ENCODE measurements around the gene ATXN1. TPM values are rescaled to one million over a fixed set of nuclear protein-coding genes. Genes with fewer than 3 reads are reported as not detected.

Gene ATXN1
- polyA plus RNA-seq, 1 donor = 13.6 TPM

- H3K9me3 ChIP-seq (ENCODE audit: control insufficient read depth, low read depth, low read length) = no peaks in the 10 kb centered on the region
- H3K4me3 ChIP-seq (ENCODE audit: low read length) = no peak overlapping the region
- peak in 1 of 2 donors; percentile 70 for DNase-seq
- WGBS (ENCODE audit: insufficient coverage, low lambda C conversion rate) = no CpG with 5 or more reads among the region's 4 CpGs
- H3K27me3 ChIP-seq (ENCODE audit: control insufficient read depth, insufficient read depth, low read length) = no peaks in the 10 kb centered on the region
- H3K27ac ChIP-seq (ENCODE audit: low read length) = peak overlapping the region; percentile 63
- H3K36me3 ChIP-seq (ENCODE audit: control insufficient read depth, insufficient read depth, low read length) = peaks cover 5% of the 10 kb centered on the region
- peaks cover 52% of the 10 kb centered on the region for H3K4me1 ChIP-seq (ENCODE audit: control insufficient read depth, insufficient read depth, low read length)
These were observed 8.9 kb downstream of the ATXN1 start for GRCh38 chr6:16752206-16752866.

GRCh38 chr6:16751251-16751946 is 9.9 kb downstream of the ATXN1 start:
- H3K9me3 ChIP-seq (ENCODE audit: control insufficient read depth, low read depth, low read length) = no peaks in the 10 kb centered on the region
- H3K27ac ChIP-seq (ENCODE audit: low read length) = peak overlapping the region; percentile 63
- WGBS (ENCODE audit: insufficient coverage, low lambda C conversion rate) = no CpG with 5 or more reads among the region's 2 CpGs
- DNase-seq = peak; percentile 72 to 88
- no peaks in the 10 kb centered on the region for H3K27me3 ChIP-seq (ENCODE audit: control insufficient read depth, insufficient read depth, low read length)
- peaks cover 5% of the 10 kb centered on the region for H3K36me3 ChIP-seq (ENCODE audit: control insufficient read depth, insufficient read depth, low read length)
- H3K4me3 ChIP-seq (ENCODE audit: low read length) = no peak overlapping the region
- peaks cover 57% of the 10 kb centered on the region for H3K4me1 ChIP-seq (ENCODE audit: control insufficient read depth, insufficient read depth, low read length)

- H3K27ac ChIP-seq (ENCODE audit: low read length) = peak overlapping the region; percentile 0
- H3K9me3 ChIP-seq (ENCODE audit: control insufficient read depth, low read depth, low read length) = no peaks in the 10 kb centered on the region
- 74% methylated on average over 3 of the region's 5 CpGs for WGBS (ENCODE audit: insufficient coverage, low lambda C conversion rate)
- H3K27me3 ChIP-seq (ENCODE audit: control insufficient read depth, insufficient read depth, low read length) = no peaks in the 10 kb centered on the region
- DNase-seq = no peak
- peaks cover 5% of the 10 kb centered on the region for H3K36me3 ChIP-seq (ENCODE audit: control insufficient read depth, insufficient read depth, low read length)
- H3K4me3 ChIP-seq (ENCODE audit: low read length) = no peak overlapping the region
- peaks cover 58% of the 10 kb centered on the region for H3K4me1 ChIP-seq (ENCODE audit: control insufficient read depth, insufficient read depth, low read length)
These were observed 10.7 kb downstream of the ATXN1 start for GRCh38 chr6:16750566-16750965.

- no peaks in the 10 kb centered on the region for H3K9me3 ChIP-seq (ENCODE audit: control insufficient read depth, low read depth, low read length)
- no peak for DNase-seq
- H3K27ac ChIP-seq (ENCODE audit: low read length) = no peak overlapping the region
- H3K4me1 ChIP-seq (ENCODE audit: control insufficient read depth, insufficient read depth, low read length) = peaks cover 55% of the 10 kb centered on the region
- H3K4me3 ChIP-seq (ENCODE audit: low read length) = no peak overlapping the region
- H3K27me3 ChIP-seq (ENCODE audit: control insufficient read depth, insufficient read depth, low read length) = no peaks in the 10 kb centered on the region
- peaks cover 5% of the 10 kb centered on the region for H3K36me3 ChIP-seq (ENCODE audit: control insufficient read depth, insufficient read depth, low read length)
- WGBS (ENCODE audit: insufficient coverage, low lambda C conversion rate) = 91% methylated on average over 4 of the region's 10 CpGs
These were observed 11.5 kb downstream of the ATXN1 start for GRCh38 chr6:16749516-16750485.

- Histone ChIP-seq H3K4me1 (ENCODE audit: control insufficient read depth, insufficient read depth, low read length) (peaks cover 42% of the 10 kb centered on the region), H3K27me3 (ENCODE audit: control insufficient read depth, insufficient read depth, low read length) (no peaks in the 10 kb centered on the region), H3K9me3 (ENCODE audit: control insufficient read depth, low read depth, low read length) (no peaks in the 10 kb centered on the region), H3K36me3 (ENCODE audit: control insufficient read depth, insufficient read depth, low read length) (peaks cover 5% of the 10 kb centered on the region), H3K4me3 (ENCODE audit: low read length) (no peak overlapping the region), H3K27ac (ENCODE audit: low read length) (peak overlapping the region; percentile 75)
- no peak for DNase-seq
- WGBS (ENCODE audit: insufficient coverage, low lambda C conversion rate) = no CpG with 5 or more reads among the region's 2 CpGs
These were observed 13.3 kb downstream of the ATXN1 start for GRCh38 chr6:16748025-16748319.

- Histone ChIP-seq H3K27me3 (ENCODE audit: control insufficient read depth, insufficient read depth, low read length) (no peaks in the 10 kb centered on the region), H3K4me1 (ENCODE audit: control insufficient read depth, insufficient read depth, low read length) (peaks cover 37% of the 10 kb centered on the region), H3K27ac (ENCODE audit: low read length) (peak overlapping the region; percentile 75), H3K36me3 (ENCODE audit: control insufficient read depth, insufficient read depth, low read length) (peaks cover 5% of the 10 kb centered on the region), H3K9me3 (ENCODE audit: control insufficient read depth, low read depth, low read length) (no peaks in the 10 kb centered on the region), H3K4me3 (ENCODE audit: low read length) (no peak overlapping the region)
- WGBS (ENCODE audit: insufficient coverage, low lambda C conversion rate) = 50% methylated on average over 2 of the region's 13 CpGs
- DNase-seq = peak in 1 of 2 donors; percentile 83
These were observed 13.8 kb downstream of the ATXN1 start for GRCh38 chr6:16747232-16748024.

- Histone ChIP-seq H3K9me3 (ENCODE audit: control insufficient read depth, low read depth, low read length) (no peaks in the 10 kb centered on the region), H3K27ac (ENCODE audit: low read length) (peak overlapping the region; percentile 75), H3K27me3 (ENCODE audit: control insufficient read depth, insufficient read depth, low read length) (no peaks in the 10 kb centered on the region), H3K4me3 (ENCODE audit: low read length) (no peak overlapping the region), H3K4me1 (ENCODE audit: control insufficient read depth, insufficient read depth, low read length) (peaks cover 31% of the 10 kb centered on the region), H3K36me3 (ENCODE audit: control insufficient read depth, insufficient read depth, low read length) (peaks cover 5% of the 10 kb centered on the region)
- no peak for DNase-seq
- WGBS (ENCODE audit: insufficient coverage, low lambda C conversion rate) = 10% methylated on average over 2 of the region's 3 CpGs
These were observed 14.4 kb downstream of the ATXN1 start for GRCh38 chr6:16746812-16747211.

GRCh38 chr6:16746401-16746800 is 14.9 kb downstream of the ATXN1 start:
- peak overlapping the region; percentile 75 for H3K27ac ChIP-seq (ENCODE audit: low read length)
- H3K27me3 ChIP-seq (ENCODE audit: control insufficient read depth, insufficient read depth, low read length) = no peaks in the 10 kb centered on the region
- H3K4me3 ChIP-seq (ENCODE audit: low read length) = no peak overlapping the region
- peaks cover 5% of the 10 kb centered on the region for H3K36me3 ChIP-seq (ENCODE audit: control insufficient read depth, insufficient read depth, low read length)
- no peaks in the 10 kb centered on the region for H3K9me3 ChIP-seq (ENCODE audit: control insufficient read depth, low read depth, low read length)
- no peak for DNase-seq
- H3K4me1 ChIP-seq (ENCODE audit: control insufficient read depth, insufficient read depth, low read length) = peaks cover 29% of the 10 kb centered on the region
- no CpG with 5 or more reads among the region's 3 CpGs for WGBS (ENCODE audit: insufficient coverage, low lambda C conversion rate)

GRCh38 chr6:16743664-16744210 is 17.5 kb downstream of the ATXN1 start:
- WGBS (ENCODE audit: insufficient coverage, low lambda C conversion rate) = 97% methylated on average over 4 of the region's 5 CpGs
- no peak overlapping the region for H3K4me3 ChIP-seq (ENCODE audit: low read length)
- H3K9me3 ChIP-seq (ENCODE audit: control insufficient read depth, low read depth, low read length) = no peaks in the 10 kb centered on the region
- H3K27me3 ChIP-seq (ENCODE audit: control insufficient read depth, insufficient read depth, low read length) = no peaks in the 10 kb centered on the region
- DNase-seq = no peak
- no peak overlapping the region for H3K27ac ChIP-seq (ENCODE audit: low read length)
- H3K36me3 ChIP-seq (ENCODE audit: control insufficient read depth, insufficient read depth, low read length) = peaks cover 5% of the 10 kb centered on the region
- H3K4me1 ChIP-seq (ENCODE audit: control insufficient read depth, insufficient read depth, low read length) = peaks cover 20% of the 10 kb centered on the region

All from large intestine (tissue), 3 donors.